ENCODE data around the gene FRS3. TPM values are rescaled to one million over a fixed set of nuclear protein-coding genes. Genes with fewer than 3 reads are reported as not detected.

Gene FRS3
- total and polyA plus RNA-seq, 2 of the 13 experiments (the other 11 are each of a cell fraction or from before 2014, with no cell fraction given) = 3.0 to 7.4 TPM

DNA sequence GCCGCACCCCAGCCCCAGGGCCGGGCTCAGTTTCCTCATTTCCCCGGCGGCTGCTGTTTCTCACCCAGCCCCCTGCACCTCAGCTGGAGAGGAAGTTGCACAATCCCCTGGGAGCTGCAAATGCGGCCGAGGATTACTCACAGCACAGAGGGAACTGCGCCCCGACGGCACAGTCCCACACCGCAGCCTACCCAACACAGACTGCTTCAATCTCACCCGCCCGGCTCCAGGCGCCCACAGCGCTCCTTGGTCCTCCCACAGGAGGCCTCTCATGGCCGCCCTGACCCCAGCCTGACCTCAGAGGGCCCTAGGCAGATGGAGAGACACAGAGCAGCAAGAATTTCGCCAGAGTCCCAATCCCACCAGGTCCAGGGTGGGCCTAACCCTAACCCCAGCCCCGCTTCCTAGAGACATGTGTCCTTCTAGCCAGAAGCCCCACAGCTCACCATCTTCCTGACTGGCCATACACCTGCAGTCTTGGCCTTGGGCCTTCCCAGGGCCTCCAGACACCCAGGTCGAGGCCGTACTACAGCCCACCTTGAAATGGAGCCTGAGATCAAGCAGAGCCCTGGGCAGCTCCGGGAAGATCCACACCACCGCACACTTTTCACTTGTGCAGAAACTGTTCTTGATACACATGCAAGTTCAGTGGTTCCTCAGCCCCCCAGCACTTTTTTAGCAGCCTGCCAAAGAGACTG lies 56.0 kb downstream of the FRS3 start (continued):
- TF ChIP-seq, protein P1, sequence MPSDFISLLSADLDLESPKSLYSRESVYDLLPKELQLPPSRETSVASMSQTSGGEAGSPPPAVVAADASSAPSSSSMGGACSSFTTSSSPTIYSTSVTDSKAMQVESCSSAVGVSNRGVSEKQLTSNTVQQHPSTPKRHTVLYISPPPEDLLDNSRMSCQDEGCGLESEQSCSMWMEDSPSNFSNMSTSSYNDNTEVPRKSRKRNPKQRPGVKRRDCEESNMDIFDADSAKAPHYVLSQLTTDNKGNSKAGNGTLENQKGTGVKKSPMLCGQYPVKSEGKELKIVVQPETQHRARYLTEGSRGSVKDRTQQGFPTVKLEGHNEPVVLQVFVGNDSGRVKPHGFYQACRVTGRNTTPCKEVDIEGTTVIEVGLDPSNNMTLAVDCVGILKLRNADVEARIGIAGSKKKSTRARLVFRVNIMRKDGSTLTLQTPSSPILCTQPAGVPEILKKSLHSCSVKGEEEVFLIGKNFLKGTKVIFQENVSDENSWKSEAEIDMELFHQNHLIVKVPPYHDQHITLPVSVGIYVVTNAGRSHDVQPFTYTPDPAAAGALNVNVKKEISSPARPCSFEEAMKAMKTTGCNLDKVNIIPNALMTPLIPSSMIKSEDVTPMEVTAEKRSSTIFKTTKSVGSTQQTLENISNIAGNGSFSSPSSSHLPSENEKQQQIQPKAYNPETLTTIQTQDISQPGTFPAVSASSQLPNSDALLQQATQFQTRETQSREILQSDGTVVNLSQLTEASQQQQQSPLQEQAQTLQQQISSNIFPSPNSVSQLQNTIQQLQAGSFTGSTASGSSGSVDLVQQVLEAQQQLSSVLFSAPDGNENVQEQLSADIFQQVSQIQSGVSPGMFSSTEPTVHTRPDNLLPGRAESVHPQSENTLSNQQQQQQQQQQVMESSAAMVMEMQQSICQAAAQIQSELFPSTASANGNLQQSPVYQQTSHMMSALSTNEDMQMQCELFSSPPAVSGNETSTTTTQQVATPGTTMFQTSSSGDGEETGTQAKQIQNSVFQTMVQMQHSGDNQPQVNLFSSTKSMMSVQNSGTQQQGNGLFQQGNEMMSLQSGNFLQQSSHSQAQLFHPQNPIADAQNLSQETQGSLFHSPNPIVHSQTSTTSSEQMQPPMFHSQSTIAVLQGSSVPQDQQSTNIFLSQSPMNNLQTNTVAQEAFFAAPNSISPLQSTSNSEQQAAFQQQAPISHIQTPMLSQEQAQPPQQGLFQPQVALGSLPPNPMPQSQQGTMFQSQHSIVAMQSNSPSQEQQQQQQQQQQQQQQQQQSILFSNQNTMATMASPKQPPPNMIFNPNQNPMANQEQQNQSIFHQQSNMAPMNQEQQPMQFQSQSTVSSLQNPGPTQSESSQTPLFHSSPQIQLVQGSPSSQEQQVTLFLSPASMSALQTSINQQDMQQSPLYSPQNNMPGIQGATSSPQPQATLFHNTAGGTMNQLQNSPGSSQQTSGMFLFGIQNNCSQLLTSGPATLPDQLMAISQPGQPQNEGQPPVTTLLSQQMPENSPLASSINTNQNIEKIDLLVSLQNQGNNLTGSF (CRISPR knock-in tag; IDR thresholded peaks at IDR 0.05) = no peak
- TF ChIP-seq ZNF772 (CRISPR knock-in tag; IDR thresholded peaks at IDR 0.05) (no peak), ZNF383 (CRISPR knock-in tag; IDR thresholded peaks at IDR 0.05; ENCODE audit: borderline replicate concordance) (no peak), ADNP (CRISPR knock-in tag; IDR thresholded peaks at IDR 0.05) (no peak)
- TF ChIP-seq, protein P2, sequence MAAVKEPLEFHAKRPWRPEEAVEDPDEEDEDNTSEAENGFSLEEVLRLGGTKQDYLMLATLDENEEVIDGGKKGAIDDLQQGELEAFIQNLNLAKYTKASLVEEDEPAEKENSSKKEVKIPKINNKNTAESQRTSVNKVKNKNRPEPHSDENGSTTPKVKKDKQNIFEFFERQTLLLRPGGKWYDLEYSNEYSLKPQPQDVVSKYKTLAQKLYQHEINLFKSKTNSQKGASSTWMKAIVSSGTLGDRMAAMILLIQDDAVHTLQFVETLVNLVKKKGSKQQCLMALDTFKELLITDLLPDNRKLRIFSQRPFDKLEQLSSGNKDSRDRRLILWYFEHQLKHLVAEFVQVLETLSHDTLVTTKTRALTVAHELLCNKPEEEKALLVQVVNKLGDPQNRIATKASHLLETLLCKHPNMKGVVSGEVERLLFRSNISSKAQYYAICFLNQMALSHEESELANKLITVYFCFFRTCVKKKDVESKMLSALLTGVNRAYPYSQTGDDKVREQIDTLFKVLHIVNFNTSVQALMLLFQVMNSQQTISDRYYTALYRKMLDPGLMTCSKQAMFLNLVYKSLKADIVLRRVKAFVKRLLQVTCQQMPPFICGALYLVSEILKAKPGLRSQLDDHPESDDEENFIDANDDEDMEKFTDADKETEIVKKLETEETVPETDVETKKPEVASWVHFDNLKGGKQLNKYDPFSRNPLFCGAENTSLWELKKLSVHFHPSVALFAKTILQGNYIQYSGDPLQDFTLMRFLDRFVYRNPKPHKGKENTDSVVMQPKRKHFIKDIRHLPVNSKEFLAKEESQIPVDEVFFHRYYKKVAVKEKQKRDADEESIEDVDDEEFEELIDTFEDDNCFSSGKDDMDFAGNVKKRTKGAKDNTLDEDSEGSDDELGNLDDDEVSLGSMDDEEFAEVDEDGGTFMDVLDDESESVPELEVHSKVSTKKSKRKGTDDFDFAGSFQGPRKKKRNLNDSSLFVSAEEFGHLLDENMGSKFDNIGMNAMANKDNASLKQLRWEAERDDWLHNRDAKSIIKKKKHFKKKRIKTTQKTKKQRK (IDR thresholded peaks at IDR 0.05; ENCODE audit: low read length) = no peak
- TF ChIP-seq, protein P3, sequence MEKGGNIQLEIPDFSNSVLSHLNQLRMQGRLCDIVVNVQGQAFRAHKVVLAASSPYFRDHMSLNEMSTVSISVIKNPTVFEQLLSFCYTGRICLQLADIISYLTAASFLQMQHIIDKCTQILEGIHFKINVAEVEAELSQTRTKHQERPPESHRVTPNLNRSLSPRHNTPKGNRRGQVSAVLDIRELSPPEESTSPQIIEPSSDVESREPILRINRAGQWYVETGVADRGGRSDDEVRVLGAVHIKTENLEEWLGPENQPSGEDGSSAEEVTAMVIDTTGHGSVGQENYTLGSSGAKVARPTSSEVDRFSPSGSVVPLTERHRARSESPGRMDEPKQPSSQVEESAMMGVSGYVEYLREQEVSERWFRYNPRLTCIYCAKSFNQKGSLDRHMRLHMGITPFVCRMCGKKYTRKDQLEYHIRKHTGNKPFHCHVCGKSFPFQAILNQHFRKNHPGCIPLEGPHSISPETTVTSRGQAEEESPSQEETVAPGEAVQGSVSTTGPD (CRISPR knock-in tag; IDR thresholded peaks at IDR 0.05) = no peak
